Anterior cingulate cortex (tissue), 58 donors: Measurements from ENCODE around the gene SORBS1.
A peak's percentile ranks its signal among the peaks of the same experiment; 100 is the strongest.

ENCODE experiments used
- DNase-seq, 58 donors: peaks; one replicate each; lab custom pipeline; 2025; lab: John Stamatoyannopoulos, UW

The SORBS1 gene

GRCh38 chr10:95308389-95309302, 252.5 kb downstream of the SORBS1 start:
- peak in 14 of 58 donors; percentile 2 to 37 (median 15) for DNase-seq

DNA sequence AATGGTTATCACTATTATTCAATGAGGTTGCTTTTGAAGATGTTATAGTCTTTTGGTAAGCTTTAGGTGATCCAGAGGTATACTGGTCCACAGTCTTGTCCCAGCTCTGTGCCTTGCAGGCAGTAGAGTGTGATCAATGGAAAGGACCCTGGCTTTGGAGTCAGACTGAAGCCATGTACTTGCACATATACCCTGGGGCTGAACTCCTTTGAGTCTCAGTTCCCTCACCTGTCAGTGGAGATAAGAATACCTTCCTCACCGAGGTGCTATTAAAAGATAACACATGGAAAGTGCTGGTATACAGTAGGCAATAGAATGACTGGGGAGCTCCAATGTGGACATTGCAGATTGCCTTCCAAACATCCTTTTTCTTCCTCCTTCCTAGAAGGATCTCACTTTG, 254.3 kb downstream of the SORBS1 start:
- no peak for DNase-seq

DNA sequence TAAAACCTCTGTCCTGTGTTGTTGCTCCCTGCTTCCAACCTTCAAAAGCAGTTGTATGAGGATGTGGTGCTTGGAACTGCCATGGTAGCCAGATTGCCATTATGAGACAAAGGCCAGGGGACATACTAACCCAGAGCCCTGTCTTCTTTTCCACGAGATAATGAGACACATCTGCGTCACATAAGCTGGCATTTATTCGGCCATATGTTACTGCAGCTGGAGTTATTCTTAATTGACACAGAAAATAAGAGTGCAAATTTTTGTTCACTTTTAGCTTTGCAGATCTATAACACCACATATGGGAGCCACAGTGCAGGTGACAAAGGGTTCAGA, 254.9 kb downstream of the SORBS1 start:
- no peak for DNase-seq

DNA sequence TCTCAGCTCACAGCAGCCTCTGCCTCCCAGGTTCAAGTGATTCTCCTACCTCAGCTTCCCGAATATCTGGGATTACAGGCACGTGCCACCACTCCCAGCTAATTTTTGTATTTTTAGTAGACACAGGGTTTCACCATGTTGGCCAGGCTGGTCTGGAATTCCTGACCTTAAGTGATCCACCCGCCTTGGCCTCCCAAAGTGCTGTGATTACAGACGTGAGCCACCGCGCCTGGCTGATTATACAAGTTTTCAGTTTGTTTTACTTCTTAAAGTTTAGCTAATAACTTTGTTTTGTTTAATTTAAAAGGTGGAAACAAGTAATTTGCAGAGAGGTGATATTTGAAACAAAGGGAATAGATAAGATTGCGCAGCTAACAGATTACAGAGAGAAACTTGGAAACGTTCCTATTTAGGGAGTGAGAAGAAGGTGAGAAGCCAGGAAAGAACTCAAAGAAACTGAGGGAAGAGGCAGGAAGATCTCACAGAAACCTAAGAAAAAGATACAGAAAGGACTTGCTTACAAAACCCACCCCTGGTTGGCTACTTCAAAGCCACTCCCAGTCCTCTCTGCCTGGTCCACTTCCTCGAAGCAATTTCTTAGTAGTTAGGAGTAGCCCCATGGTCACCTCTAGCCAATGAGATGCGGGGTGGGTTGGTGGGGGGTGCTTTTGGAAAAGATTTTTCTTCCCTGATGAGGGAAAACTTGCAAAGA, 255.4 kb downstream of the SORBS1 start:
- DNase-seq = no peak

GRCh38 chr10:95304976-95305375, 256.2 kb downstream of the SORBS1 start:
- DNase-seq = no peak

DNA sequence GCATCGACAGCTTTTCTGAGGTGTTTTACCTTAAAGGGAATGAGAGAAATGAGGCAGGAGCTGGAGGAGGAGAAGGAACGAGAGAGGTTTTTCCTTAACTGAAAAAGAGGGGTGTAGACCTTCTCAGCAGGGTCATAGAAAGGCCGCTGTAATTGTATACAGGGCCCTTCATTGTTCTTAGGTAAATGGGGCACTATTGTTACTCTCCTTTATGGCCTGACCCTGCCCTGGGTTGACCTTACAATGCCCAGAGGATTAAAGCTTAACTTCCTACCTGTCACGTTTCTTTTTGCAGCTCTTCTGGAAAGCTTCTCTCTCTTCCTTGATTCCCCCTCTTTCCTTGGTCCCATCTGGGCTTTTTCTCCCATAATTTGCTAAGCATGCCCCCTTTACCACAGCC, 256.7 kb downstream of the SORBS1 start:
- DNase-seq = no peak

DNA sequence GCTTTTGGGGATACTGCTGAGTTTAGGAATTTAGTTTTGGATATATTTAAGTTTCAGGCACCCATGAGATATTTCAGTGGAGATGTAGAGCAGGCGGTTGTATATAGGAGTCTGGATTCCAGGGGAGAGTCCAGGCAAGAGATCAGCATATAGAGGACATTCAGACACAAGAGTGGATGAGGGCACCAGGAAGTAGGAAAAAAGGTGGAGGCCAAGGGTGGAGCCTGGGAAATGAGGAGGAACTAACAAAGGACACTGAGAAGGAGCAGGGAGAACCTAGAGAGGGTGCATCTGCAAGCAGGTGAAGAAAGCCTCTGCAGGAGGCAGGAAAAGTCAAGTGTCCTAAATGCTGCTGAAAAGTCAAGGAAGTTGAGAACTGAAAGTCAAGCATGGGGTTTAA, 257.2 kb downstream of the SORBS1 start:
- DNase-seq = no peak

DNA sequence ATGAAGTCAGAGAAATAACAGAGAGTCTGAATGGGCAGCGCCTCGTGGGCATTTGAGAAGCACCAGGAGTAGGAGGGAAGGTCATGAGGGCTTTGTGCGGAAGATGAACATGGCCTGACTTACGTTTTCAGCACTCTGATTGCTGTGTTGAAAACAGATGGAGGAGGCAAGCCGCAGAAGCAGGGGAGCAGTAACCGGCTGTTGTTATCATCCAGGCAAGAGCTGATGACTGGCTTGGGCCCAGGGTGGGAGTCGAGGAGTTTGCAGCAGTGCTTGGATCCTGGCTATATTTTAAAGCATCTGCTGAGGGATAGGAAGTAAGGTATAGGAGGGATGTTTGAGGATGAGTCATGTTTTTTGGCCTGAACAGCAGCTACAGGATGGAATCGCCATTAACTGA, 257.6 kb downstream of the SORBS1 start:
- DNase-seq = peak in 19 of 58 donors; percentile 3 to 63 (median 20)

- DNase-seq = no peak
Observed at GRCh38 chr10:95300022-95300539, 261.1 kb downstream of the SORBS1 start.

GRCh38 chr10:95297402-95297801, 263.8 kb downstream of the SORBS1 start:
- DNase-seq = no peak

DNA sequence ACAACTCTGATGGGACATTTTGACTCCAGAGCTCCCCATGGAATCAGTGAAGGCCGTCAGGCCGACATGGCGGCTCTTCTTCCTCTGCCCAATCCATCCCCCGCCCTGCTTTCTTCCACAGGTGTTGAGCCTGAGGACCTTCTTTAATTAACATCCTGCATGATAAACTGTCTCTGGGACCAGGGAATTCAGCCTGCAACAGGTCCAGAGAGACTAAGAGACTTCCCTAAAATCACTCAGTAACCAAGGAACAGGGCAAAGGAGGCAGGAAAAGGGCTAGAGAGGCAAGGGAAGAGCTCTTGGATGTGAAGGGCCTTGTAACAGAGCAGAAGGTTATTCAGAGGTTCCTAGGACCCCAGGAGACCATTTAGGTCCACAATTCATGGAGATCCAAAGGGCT, 264.4 kb downstream of the SORBS1 start:
- no peak for DNase-seq

- peak in 1 of 58 donors; percentile 3 for DNase-seq
Observed at GRCh38 chr10:95295031-95295755, 266.0 kb downstream of the SORBS1 start.

DNA sequence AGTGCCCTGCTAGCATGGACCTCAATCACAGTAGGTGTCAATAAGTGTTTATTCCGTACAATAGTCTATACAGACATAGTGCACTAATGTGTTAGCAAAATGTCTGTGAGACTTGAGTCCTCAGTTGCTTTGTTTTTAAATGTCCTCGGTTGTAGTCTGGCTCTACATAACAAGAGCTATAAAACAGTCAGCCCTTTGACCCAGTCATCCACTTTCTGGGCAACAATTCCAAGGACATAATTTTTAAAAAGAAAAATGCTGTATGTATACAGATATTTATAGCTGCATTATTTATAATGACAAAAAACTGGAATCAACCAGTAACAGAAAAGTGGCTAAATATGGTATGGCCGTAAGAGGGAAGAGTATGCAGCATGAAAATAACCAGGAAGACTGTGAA, 267.5 kb downstream of the SORBS1 start:
- DNase-seq = no peak

- DNase-seq = no peak
Observed at GRCh38 chr10:95291365-95292039, 269.7 kb downstream of the SORBS1 start.

GRCh38 chr10:95290461-95291364, 270.5 kb downstream of the SORBS1 start, which contains the start of gene PDLIM1:
Gene PDLIM1, minus strand, starts transcription at chr10:95291003. Its CDS starts 88 bp downstream, at chr10:95290915.
- DNase-seq = no peak

GRCh38 chr10:95289921-95290421, 271.2 kb downstream of the SORBS1 start:
- no peak for DNase-seq

DNA sequence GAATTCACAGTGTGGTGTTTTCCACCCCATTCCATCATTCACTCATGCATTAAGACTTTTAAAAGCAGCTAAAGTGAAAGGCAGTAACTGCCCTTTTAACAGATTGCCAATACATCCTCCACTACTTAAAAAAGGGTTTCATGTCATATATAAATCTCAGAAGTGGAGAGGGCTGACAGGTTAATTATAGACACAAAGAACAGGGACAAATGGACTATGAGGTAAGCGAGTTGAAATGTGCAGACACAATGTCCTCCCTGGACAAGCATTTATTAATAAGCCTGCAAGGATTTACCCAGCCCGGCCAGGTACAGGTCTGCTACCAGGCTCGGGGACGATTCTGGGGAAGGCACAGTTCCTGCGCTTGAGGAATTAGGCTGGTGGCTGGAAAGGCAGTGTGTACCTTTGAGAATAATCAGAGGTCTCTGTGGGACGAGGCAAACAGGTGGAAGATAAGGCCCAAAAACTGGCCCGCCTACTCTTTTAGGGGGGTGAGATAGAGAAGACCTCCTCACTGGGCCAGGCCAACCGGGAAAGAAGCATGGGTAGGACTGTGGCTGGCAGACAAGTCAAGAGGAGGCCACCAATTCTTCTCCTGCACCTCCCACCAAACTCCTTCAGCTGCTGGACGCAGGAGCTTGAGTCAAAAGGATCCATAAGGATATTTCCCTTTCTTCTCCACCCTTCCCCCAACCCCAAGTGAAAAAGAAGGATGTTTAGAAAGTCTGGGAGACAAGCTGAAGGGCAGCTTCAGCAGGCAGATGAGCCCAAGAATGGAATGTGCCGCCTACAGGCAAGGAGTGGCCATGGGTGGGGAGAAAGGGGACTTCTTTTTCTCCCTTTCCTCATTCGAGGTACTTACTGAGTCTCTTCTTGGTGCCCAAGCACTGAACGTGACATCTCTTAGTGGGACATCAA, 271.9 kb downstream of the SORBS1 start:
- no peak for DNase-seq

DNA sequence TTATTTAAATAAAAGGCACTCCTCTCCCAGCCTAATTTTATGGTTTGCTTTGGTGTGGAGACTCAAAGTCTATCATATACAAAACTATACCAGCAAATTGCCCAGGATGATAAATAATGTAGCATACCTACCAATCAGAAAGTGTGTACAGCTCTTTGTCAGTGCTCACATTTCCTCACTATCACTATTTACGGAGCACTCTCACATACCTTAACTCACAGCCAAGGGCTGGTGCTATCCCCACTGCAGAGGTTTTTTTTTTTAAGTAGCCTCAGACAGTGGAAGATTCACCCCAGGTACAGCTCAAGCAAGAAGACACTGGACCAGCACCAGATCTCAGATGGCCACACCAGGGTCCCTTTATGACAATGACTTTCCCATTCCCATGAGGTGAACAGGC, 272.9 kb downstream of the SORBS1 start:
- DNase-seq = no peak
